HTERT RPE-1 (cell line): ENCODE results near the gene OST4.

ENCODE experiments used
- in situ Hi-C: fragments of 300-500 bp; cut with MboI; formaldehyde crosslinking; loops from 4 replicates; pipeline ENCODE4 v1.14.3; 2020; ENCODE audit warnings: low sequenced_read_pairs

The OST4 gene

DNA sequence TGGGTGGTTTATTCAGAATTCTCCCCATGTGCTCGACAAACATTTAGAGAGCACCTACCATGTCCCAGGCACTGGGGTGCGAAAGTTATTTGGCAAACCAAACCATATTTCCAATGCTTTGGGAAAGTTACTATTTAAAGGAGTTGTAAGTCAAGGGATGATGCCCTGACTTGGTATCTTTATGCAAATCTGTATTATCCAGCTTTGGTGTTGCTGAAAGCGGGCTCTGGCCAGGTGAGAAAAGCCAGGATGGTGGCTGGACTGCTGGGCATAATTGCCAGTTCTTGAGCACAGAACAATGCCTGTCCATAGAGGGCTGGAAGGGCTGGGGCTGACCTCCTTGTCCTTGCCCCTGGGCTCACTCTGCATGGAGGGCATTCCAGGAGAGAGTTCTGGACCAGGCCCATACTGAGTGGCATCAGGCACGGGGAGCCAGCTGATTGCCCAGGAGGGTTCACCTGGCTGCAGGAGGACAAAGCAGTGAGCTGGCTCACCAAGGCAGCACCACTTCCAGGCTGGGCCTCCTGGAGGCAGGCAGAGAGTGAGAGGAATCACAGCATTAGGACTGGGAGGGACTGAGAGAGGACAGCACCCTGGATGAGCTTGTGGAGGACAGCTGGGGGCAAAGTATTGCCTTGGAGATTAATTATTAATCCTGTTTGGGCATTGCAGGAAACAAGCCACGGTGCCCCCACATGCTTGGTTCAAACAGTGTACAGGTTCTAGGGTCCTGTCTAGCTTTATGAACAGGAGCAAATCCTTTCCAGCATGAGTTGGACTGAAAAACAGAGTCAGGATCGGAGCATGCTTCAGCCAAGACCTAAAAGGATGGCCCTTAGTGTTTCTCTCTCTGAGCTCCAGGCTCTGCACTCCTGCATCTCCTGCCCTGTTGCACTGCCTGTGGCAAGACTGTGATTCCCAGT lies 22.2 kb upstream of the OST4 start:
- in situ Hi-C loops: no loop called here

DNA sequence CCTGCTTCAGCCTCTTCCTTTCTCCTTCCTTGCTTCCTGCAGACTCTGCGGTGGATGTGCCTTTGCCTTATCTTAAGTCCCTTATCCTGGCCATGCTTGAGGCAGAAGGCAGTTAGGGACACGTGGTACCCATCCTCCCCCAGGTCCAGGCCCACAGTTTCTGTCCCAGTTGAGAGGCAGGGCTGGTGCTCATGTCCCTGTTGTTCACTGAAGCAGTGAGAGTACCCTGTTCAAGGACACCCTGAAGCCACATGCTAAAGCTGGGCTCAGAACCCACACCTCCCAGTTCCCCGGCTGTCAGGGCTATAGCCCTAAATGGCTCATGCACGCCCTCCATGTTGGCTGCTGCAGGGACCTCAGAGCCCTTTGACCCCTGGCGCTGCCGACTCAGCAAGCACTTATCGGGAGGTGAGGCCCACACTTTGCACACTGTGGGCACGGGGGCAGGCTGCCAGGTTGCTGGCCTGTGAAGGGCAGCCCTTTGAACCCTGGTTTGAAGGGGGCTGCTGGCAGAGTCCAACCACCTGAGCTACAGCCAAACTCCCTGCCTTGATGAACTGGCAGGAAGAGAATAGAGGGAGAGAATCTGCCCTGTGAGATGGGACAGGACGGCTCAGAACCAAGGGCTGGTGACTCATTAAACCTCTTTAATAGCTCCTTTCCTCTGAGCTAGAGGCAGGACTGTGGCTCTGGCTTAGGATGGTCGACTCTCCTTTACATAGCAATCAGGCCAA lies 21.4 kb upstream of the OST4 start:
- in situ Hi-C loops: no loop called here

DNA sequence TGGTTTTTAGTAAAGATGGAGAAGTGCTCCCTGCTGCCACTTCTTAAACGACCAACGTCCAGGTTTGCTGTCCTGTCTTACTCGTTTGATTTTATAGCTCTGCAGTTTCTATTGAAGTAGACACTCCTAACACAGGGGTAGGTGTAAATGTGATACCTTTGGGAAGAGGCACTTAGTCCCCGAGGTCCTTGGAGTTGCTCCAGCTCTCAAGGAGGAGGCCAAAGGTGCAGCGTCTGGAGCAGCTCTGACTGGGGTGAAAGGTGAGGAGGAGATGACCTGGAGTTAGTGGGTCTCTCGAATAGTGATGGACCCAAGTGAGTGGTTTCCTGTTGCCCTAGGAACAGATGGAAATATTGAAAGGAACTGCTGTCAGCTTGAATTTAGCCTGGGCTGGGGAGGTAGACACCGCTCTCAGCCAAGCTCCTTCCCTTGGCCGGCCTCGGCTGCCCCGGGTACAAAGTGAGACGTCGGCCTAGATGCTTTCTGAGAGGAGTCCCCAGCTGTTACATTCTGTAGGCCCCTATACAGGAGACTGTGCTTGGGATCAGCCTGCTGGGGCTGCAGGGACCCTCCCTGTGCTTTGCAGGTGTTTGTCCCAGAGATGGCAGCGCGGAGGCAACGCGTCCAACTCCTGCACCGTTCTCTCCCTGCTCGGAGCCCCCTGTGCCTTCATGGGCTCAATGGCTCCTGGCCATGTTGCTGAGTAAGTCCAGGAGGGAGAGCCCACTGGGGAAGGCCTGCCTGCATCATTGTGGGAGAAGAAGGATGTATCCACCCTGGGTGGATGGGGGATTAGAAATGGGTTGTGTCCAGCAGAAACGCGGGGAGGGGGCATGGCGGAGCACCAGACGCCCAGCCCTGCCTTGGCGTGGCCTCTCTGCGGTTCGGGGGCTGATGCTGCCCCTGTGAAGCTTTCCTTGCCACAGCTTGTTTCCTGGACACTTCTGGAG lies 20.6 kb upstream of the OST4 start:
- in situ Hi-C loops: no loop called here

DNA sequence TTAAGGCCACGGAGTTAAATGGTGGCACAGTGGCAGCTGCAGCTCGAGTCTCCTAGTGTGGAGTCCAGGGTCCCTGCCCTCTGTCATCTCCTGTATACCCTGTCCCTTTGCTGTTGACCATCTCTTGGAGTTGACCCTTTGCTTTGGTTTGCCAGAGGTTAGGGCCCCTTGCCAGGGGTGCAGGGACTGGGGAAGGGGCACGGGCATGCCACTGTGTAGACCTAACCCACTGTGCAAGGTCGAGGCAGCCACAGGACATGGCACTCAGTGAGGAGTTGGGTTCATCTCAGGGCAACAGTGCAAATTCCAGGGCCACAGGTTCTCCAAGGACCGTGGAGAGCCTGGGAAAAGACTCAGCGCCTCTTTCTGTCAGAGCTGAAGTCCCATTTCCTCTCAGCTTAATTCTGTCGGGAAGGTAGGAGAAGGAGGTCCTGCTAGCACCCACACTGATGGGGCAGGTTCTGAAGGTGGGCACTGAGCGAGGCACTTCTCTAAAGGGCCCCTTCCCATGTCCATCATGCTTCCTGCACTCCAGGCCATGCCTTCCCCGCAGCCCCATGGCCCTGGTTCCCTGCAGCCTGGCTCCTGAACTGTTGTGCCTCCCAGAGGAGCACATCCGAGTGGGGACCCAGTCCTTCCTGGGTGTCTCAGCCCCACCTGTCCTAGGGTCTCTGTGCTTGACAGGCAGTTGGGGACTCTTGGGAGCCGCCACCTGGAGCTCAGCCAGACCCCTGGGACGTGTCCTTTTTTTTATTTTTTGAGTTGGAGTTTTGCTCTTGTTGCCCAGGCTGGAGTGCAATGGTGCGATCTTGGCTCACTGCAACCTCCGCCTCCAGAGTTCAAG lies 17.9 kb upstream of the OST4 start:
- in situ Hi-C loops: no loop called here

DNA sequence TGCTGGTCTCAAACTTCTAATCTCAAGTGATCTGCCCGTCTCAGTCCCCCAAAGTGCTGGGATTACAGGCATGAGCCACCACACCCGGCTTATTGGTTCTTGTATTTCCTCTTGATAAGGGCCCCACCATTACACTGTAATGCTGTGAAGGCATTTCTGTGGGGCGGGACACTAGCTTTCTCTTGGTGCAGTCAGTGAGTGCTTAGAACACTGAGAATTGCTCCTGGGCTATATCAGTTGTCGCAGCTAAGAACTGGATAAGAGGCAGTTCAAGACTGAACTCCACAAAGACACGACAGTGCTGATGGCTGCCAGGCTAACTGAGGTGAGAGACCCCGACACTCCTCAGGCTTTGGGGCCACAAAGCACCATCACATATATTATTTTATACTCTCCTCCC lies 17.2 kb upstream of the OST4 start:
- in situ Hi-C loops: no loop called here

DNA sequence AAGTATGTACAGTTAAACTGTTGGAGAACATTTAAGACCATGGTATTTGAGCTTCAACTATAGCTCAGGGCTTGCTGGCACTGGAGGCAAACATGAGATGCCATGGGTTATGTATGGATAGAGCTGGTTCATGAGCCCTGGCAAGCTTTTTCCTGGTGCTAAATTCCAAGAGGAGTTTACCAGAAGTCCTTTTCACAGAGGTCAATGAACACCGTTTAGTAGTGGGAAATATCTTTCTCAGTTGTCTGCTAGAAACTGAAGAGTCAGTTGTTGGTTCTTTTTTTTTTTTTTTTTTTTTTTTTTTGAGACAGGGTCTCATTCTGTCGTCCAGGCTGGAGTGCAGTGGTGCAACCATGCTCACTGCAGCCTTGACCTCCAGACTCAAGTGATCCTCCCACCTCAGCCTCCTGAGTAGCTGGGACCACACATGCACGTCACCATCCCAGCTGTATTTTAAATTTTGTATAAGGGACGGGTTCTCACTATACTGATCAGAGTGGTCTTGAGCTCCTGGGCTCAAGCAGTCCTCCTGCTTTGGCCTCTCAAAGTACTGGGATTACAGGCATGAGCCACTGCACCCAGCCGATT lies 16.5 kb upstream of the OST4 start:
- in situ Hi-C loops: no loop called here

DNA sequence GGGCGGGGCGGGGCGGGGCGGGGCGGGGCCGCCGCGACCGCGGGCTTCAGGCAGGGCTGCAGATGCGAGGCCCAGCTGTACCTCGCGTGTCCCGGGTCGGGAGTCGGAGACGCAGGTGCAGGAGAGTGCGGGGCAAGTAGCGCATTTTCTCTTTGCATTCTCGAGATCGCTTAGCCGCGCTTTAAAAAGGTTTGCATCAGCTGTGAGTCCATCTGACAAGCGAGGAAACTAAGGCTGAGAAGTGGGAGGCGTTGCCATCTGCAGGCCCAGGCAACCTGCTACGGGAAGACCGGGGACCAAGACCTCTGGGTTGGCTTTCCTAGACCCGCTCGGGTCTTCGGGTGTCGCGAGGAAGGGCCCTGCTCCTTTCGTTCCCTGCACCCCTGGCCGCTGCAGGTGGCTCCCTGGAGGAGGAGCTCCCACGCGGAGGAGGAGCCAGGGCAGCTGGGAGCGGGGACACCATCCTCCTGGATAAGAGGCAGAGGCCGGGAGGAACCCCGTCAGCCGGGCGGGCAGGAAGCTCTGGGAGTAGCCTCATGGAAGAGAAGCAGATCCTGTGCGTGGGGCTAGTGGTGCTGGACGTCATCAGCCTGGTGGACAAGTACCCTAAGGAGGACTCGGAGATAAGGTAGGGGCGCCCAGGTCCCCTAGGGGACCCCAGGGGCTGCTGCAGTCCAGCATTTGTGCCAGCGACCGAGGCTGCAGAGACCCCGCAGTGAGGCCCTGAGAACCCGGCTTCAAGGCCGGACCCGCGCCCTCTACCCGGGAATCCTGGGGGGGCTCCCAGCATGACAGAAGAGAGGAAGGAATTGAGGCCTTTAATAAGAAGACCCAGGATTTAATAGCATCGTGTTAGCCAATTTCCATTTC lies 15.5 kb upstream of the OST4 start, which contains the start of gene KHK:
KHK (plus strand) TSS at position 49 of the 870 bp plus-strand sequence; CDS start at position 537, 488 bp downstream.
- in situ Hi-C loops: no loop called here

DNA sequence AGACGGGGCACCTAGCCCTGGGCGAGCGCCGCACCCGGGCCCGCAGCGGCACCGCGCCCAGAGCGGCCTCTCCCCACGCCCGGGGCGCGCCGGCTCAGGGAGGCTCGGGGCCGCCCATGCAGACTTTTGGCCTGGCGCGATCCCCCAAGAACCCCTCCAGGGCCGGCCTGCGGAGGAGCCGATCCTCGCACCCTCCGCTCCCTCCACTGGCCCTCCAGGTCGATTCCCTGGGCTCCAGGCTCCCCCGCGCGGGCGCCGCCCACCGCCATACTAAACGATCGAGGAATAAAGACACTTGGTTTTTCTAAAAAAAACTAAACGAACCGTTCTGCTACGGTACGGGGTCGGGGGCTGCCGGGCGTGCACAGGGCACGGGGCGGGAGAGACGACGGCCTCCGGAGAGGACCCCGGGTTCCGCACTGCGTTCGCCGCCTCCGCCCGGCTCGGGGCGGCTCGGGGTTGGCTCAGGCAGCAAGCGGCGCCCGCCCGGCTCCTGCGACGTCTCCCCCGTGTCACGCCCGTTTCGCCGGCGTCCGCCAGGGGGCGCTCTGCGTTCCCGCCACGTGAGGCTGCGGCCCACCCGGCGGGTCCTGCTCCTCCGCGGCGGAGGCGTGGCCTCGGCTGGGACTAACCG lies 14.8 kb upstream of the OST4 start:
- in situ Hi-C loops: no loop called here

DNA sequence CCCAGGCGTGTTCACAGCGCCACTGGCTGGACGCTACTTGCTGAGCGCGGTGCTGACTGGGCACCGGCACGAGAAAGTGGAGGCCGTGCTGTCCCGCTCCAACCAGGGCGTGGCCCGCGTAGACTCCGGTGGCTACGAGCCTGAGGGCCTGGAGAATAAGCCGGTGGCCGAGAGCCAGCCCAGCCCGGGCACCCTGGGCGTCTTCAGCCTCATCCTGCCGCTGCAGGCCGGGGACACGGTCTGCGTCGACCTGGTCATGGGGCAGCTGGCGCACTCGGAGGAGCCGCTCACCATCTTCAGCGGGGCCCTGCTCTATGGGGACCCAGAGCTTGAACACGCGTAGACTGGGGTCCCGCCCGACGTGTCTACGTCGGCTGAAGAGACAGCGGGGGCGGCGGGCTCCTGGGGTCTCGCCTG lies 14.2 kb upstream of the OST4 start:
- in situ Hi-C loops: no loop called here

DNA sequence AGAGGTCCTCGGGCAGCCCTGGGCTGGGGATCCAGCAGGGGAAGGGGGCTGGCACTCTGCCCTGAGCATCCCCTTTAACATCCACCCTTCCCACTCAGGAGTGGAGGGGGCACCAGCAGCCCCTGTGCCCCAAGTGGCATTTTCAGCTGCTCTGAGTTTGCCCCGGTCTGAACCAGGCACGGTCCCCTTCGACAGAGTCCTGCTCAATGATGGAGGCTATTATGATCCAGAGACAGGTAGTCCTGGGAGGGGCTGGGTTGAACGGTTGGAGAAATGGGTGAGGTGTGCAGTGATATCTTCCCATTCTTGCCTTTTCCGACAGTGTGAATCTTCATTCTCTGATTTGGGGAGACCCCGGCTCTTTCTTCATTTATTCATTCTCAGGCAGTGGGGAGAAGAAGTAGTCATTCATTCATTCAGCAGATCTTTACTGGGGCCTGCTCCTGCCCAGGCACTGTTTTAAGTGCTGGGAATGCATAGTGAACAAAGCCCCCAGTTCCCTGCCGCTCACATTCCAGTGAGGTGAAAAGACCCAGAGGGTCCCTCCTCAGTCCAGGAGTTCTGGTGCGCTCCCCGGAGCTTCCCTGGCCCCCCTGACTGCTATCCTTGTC lies 13.7 kb upstream of the OST4 start:
- in situ Hi-C loops: no loop called here

DNA sequence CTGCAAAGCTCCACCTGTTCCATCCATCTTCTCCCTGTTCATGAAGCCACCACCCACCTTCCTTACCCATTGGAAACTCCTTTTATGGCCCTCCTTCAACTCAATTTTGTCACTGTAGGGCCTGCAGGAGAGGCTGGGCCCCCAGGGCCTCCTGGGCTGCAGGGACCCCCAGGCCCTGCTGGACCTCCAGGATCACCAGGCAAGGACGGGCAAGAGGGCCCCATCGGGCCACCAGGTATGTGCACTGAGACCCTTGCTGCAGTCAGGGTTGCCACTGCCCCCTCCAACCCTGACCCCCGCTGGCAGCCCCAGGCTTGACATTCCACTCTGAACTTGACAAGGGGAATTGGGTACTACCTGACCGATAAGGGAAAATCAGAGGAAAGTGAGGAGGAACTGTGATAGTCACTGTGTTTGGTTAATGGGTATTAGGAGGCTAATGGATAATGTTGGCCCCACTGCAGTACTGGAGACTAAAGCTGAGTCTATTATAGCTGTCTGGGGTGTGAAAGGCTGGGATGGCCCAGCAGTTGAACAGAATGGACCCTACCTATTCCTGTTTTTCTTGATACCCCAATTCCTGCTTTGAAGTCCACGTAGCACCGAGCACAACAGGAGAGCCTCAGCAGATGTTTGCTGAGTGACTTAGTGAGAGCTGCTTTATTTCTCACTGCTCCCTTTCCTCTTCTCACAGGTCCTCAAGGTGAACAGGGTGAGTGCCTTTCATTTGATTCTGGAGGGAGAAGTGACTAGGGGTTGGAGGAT lies 13.0 kb upstream of the OST4 start:
- in situ Hi-C loops: no loop called here

DNA sequence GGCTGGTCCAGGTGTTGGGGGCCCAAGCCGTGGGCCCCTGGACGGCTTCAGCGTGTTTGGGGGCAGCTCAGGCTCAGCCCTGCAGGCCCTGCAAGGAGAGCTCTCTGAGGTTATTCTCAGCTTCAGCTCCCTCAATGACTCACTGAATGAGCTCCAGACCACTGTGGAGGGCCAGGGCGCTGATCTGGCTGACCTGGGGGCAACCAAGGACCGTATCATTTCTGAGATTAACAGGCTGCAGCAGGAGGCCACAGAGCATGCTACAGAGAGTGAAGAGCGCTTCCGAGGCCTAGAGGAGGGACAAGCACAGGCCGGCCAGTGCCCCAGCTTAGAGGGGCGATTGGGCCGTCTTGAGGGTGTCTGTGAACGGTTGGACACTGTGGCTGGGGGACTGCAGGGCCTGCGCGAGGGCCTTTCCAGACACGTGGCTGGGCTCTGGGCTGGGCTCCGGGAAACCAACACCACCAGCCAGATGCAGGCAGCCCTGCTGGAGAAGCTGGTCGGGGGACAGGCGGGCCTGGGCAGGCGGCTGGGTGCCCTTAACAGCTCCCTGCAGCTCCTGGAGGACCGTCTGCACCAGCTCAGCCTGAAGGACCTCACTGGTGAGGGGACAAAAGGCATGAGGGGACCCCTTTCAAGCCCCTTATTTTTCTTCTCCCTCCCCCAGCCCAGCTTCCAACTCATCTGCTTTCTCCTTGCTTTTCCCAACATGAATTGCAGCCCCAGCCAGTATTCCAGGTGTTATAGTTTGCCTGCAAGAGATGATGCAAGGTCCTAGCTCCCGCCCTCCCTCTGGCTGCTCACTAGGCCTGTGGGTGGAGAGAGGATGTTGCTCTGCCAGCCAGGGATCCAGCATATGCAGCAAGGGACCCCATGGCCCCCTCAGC lies 12.2 kb upstream of the OST4 start:
- in situ Hi-C loops: no loop called here

DNA sequence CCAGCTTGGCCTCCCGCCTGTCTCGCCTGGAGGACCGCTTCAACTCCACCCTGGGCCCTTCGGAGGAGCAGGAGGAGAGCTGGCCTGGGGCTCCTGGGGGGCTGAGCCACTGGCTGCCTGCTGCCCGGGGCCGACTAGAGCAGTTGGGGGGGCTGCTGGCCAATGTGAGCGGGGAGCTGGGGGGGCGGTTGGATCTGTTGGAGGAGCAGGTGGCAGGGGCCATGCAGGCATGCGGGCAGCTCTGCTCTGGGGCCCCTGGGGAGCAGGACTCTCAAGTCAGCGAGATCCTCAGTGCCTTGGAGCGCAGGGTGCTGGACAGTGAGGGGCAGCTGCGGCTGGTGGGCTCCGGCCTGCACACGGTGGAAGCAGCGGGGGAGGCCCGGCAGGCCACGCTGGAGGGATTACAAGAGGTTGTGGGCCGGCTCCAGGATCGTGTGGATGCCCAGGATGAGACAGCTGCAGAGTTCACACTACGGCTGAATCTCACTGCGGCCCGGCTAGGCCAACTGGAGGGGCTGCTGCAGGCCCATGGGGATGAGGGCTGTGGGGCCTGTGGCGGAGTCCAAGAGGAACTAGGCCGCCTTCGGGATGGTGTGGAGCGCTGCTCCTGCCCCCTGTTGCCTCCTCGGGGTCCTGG lies 11.4 kb upstream of the OST4 start:
- in situ Hi-C loops: no loop called here

DNA sequence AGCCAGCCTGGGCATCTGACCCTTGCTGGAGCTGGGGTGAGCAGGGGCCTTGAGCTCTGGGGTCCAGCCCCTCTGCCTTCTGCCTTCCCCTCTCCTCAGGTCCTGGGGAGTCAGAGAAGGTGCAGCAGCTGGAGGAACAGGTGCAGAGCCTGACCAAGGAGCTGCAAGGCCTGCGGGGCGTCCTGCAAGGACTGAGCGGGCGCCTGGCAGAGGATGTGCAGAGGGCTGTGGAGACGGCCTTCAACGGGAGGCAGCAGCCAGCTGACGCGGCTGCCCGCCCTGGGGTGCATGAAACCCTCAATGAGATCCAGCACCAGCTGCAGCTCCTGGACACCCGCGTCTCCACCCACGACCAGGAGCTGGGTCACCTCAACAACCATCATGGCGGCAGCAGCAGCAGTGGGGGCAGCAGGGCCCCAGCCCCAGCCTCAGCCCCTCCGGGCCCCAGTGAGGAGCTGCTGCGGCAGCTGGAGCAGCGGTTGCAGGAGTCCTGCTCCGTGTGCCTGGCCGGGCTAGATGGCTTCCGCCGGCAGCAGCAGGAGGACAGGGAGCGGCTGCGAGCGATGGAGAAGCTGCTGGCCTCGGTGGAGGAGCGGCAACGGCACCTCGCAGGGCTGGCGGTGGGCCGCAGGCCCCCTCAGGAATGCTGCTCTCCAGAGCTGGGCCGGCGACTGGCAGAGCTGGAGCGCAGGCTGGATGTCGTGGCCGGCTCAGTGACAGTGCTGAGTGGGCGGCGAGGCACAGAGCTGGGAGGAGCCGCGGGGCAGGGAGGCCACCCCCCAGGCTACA lies 10.7 kb upstream of the OST4 start:
- in situ Hi-C loops: no loop called here

DNA sequence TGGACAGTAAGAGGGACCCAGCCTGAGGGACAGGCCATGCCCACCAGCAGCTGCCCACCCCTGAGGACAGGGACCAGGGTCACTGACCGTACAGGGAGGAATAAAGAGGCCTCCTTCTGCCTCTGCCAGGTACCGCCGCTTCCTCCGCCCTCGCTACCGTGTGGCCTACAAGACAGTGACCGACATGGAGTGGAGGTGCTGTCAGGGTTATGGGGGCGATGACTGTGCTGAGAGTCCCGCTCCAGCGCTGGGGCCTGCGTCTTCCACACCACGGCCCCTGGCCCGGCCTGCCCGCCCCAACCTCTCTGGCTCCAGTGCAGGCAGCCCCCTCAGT lies 9.1 kb upstream of the OST4 start:
- in situ Hi-C loops: no loop called here
